WERI-Rb-1 (cell line): ENCODE measurements around the gene HIP1R.

Source experiments
- DNase-seq: peaks from one replicate; pipeline ENCODE4 v3.0.0-alpha.2; 2020
- H3K27ac ChIP-seq: fragments of 250-450 bp; sonication (Bioruptor Pico); 2 replicates; pipeline ENCODE4 v1.5.1; 2020; ENCODE audit warnings: mild to moderate bottlenecking, moderate library complexity
- H3K27me3 ChIP-seq: fragments of 250-450 bp; sonication (Bioruptor Pico); 2 replicates; pipeline ENCODE4 v1.5.1; 2021; ENCODE audit warnings: mild to moderate bottlenecking, low read depth, moderate library complexity; ENCODE audit not compliant: insufficient read depth, severe bottlenecking
- H3K36me3 ChIP-seq: fragments of 250-450 bp; sonication (Bioruptor Pico); 2 replicates; pipeline ENCODE4 v1.5.1; 2020; ENCODE audit warnings: mild to moderate bottlenecking, moderate library complexity
- H3K4me3 ChIP-seq: 2 replicates; pipeline ENCODE4 v1.5.1; 2011; ENCODE audit warnings: low read depth, mild to moderate bottlenecking, control low read depth, low read length
- H3K9me3 ChIP-seq: fragments of 250-450 bp; sonication (Bioruptor Pico); 2 replicates; pipeline ENCODE4 v1.5.1; 2021; ENCODE audit warnings: mild to moderate bottlenecking, moderate library complexity; ENCODE audit not compliant: severe bottlenecking
- TF ChIP-seq, protein P1 (sequence below): IDR thresholded peaks from 2 replicates; pipeline ENCODE4 v1.5.1; 2011; ENCODE audit warnings: low read depth, mild to moderate bottlenecking, control low read depth, inconsistent platforms, low read length

Gene HIP1R

GRCh38 chr12:122866379-122866778 lies 31.1 kb downstream of the HIP1R start:
- Histone ChIP-seq H3K9me3 (no peaks in the 10 kb centered on the region), H3K27ac (peak overlapping the region; percentile 18; the same call in 1 of the 2 replicates), H3K36me3 (peaks cover 89% of the 10 kb centered on the region), H3K27me3 (no peaks in the 10 kb centered on the region), H3K4me3 (no peak overlapping the region)
- DNase-seq, result no peak
- TF ChIP-seq, protein P1, sequence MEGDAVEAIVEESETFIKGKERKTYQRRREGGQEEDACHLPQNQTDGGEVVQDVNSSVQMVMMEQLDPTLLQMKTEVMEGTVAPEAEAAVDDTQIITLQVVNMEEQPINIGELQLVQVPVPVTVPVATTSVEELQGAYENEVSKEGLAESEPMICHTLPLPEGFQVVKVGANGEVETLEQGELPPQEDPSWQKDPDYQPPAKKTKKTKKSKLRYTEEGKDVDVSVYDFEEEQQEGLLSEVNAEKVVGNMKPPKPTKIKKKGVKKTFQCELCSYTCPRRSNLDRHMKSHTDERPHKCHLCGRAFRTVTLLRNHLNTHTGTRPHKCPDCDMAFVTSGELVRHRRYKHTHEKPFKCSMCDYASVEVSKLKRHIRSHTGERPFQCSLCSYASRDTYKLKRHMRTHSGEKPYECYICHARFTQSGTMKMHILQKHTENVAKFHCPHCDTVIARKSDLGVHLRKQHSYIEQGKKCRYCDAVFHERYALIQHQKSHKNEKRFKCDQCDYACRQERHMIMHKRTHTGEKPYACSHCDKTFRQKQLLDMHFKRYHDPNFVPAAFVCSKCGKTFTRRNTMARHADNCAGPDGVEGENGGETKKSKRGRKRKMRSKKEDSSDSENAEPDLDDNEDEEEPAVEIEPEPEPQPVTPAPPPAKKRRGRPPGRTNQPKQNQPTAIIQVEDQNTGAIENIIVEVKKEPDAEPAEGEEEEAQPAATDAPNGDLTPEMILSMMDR, result no peak

- TF ChIP-seq, protein P1, result no peak
- no peak for DNase-seq
- no peak overlapping the region for H3K4me3 ChIP-seq
- no peaks in the 10 kb centered on the region for H3K9me3 ChIP-seq
- H3K27me3 ChIP-seq, result no peaks in the 10 kb centered on the region
- peak overlapping the region; percentile 53; the same call in 1 of the 2 replicates for H3K27ac ChIP-seq
- peaks cover 84% of the 10 kb centered on the region for H3K36me3 ChIP-seq
Observed at GRCh38 chr12:122866950-122867607, 31.8 kb downstream of the HIP1R start.

GRCh38 chr12:122867691-122868461 lies 32.6 kb downstream of the HIP1R start:
- no peaks in the 10 kb centered on the region for H3K27me3 ChIP-seq
- TF ChIP-seq, protein P1, result peak; percentile 82
- peak; percentile 81 for DNase-seq
- H3K27ac ChIP-seq, result peak overlapping the region; percentile 53
- peaks cover 79% of the 10 kb centered on the region for H3K36me3 ChIP-seq
- no peaks in the 10 kb centered on the region for H3K9me3 ChIP-seq
- no peak overlapping the region for H3K4me3 ChIP-seq

GRCh38 chr12:122868471-122869177 lies 33.4 kb downstream of the HIP1R start:
- Histone ChIP-seq H3K27ac (peak overlapping the region; percentile 53), H3K9me3 (no peaks in the 10 kb centered on the region), H3K27me3 (no peaks in the 10 kb centered on the region), H3K36me3 (peaks cover 74% of the 10 kb centered on the region), H3K4me3 (no peak overlapping the region)
- TF ChIP-seq, protein P1, result no peak
- no peak for DNase-seq

DNA sequence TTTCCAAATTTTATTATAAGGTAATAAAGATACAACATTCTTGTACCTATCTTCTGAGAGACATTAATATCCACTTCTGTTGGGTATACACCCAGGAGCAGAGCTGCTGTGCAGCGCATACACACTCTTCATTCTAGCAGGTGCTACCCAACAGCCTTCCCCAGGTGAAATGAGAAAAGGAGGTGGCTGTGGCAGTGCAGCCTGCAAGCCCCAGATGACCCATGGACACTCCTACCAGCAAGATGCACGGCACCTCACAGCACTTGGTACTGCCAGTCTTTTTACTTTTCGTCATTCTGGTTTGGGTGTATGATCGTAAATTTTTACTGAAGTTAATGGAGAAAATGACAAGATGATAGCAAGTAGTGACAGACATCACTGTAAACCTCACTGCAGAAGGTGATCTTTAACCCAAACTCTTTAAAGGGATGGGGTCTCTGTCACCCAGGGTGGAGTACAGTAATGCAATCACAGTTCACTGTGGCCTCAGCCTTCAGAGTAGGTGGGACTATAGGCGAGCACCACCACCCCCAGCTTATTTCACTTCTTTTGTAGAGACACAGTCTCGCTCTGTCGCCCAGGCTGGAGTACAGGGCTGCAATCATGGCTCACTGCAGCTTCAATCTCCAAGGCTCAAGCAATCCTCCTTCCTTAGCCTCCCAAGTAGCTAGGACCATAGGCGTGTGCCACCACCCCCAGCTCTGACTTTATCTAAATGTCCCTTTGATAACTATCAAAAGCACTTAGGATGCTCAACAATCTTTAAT lies 34.1 kb downstream of the HIP1R start:
- Histone ChIP-seq H3K27me3 (no peaks in the 10 kb centered on the region), H3K27ac (no peak overlapping the region)
- TF ChIP-seq, protein P1, result no peak

More for the DNA sequence above, 34.1 kb downstream of the HIP1R start:
- DNase-seq, result no peak
- no peaks in the 10 kb centered on the region for H3K9me3 ChIP-seq
- H3K4me3 ChIP-seq, result no peak overlapping the region
- H3K36me3 ChIP-seq, result peaks cover 72% of the 10 kb centered on the region
